Activated CD4-positive, alpha-beta memory T cell treated with anti-CD3 and anti-CD28 coated beads for 36 hours (primary cell): Measurements from ENCODE around the gene CPA3. TPM values are rescaled to one million over a fixed set of nuclear protein-coding genes. Genes with fewer than 3 reads are reported as not detected.

ENCODE experiments used
- CTCF ChIA-PET: fragments of 350-600 bp; sonication (Branson Sonifier 250); formaldehyde crosslinking; loops from one replicate; lab custom pipeline; 2021; ENCODE audit warnings: antibody characterized with exemption, inconsistent platforms; lab: Charles Lee
- POLR2A ChIA-PET: fragments of 350-600 bp; sonication (Branson Sonifier 250); formaldehyde crosslinking; loops from one replicate; lab custom pipeline; 2021; ENCODE audit warnings: antibody characterized with exemption; lab: Charles Lee
- DNase-seq: peaks from one replicate; pipeline ENCODE4 v3.0.0-alpha.2; 2020
- H3K27ac Mint-ChIP-seq: one replicate; pipeline ENCODE4 v1.8.0; 2021; ENCODE audit warnings: mixed read lengths
- H3K27me3 Mint-ChIP-seq: one replicate; pipeline ENCODE4 v1.8.0; 2021; ENCODE audit warnings: mixed read lengths
- H3K36me3 Mint-ChIP-seq: one replicate; pipeline ENCODE4 v1.8.0; 2021; ENCODE audit warnings: mixed read lengths
- H3K4me1 Mint-ChIP-seq: one replicate; pipeline ENCODE4 v1.8.0; 2021; ENCODE audit warnings: low read depth, mixed read lengths
- H3K4me3 Mint-ChIP-seq: one replicate; pipeline ENCODE4 v1.8.0; 2021; ENCODE audit warnings: mild to moderate bottlenecking, mixed read lengths
- H3K9me3 Mint-ChIP-seq: one replicate; pipeline ENCODE4 v1.8.0; 2021; ENCODE audit warnings: mixed read lengths
- intact Hi-C: fragments of 100-400 bp; cut with micrococcal nuclease; formaldehyde crosslinking; loops from one replicate; pipeline ENCODE4 v1.15.1; 2023
- total RNA-seq, 2 experiments: library from RNA; stranded (reverse); gene quantifications; one replicate each; pipeline ENCODE4 v1.2.3, GENCODE V29; 2021

Gene CPA3, protein sequence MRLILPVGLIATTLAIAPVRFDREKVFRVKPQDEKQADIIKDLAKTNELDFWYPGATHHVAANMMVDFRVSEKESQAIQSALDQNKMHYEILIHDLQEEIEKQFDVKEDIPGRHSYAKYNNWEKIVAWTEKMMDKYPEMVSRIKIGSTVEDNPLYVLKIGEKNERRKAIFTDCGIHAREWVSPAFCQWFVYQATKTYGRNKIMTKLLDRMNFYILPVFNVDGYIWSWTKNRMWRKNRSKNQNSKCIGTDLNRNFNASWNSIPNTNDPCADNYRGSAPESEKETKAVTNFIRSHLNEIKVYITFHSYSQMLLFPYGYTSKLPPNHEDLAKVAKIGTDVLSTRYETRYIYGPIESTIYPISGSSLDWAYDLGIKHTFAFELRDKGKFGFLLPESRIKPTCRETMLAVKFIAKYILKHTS
- total RNA-seq: not detected

DNA sequence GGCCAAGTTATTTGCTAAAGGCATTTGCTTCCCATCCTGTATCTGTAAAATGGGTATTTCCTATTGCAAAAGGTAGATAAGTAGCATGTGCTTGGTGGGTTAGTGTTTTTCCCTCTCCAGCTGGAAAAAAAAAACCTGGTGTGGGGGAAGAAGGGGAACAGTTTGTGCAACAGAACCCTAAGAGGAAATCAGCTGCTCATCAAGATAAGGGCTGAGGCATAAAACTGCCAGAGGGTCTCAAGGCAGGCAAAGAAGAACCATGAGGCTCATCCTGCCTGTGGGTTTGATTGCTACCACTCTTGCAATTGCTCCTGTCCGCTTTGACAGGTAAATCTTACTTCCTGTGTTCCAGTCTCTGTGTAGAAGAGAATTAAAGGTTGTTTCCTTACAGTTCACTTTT lies at the start of gene CPA3:
CPA3 (plus strand) TSS at position 248 of the 400 bp plus-strand sequence; CDS start at position 260, 12 bp downstream.
- ChIA-PET CTCF (no interaction called here), POLR2A (no interaction called here)
- intact Hi-C loops: loop anchor here (10.0 kb wide), 1 partner anchor 260 kb away; the partner anchor contains the start of gene HPS3
- Mint-ChIP-seq H3K4me3 (no peak within 1 kb of the TSS), H3K27me3 (peaks cover 20% of the 10 kb centered on the region), H3K36me3 (no peaks in the 10 kb centered on the region), H3K9me3 (no peaks in the 10 kb centered on the region), H3K4me1 (no peaks in the 10 kb centered on the region), H3K27ac (no peak within 1 kb of the TSS)
- DNase-seq: no peak

DNA sequence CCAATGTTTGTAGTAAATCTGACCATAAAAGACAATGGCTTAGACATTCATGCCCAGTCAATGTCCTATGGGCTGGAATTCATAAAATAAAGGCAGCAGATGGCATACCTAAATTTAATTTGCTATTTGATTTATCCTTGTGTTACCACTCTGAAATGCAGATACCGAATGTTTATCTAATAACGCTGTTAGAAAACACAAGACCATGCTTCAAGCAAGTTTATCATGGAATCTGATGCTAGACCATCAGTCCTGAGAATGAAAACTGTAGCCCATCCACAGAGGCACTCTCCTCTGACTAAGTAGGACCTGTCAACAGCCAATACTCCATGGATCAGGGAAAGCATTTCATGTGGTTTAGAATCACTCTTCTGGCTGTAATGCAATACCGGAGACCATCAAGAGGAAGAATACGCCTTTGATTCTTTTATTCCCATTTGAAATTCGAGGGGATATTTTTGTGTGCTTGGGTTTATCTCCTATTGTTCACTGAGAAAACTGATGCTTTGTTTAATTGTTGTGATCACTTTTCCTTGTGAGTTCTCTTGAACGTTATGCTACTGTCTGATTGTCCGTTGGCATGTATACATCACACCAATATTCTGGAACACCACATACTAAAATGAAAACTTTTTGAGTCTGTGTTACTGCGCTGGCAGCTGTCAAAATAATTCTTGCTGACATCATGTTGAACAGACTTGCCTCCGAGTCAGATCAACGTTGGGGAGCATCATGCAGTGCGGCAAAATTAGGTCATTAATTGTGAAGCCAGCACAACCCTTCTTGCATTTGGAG lies 49.6 kb upstream of the CPA3 start:
- POLR2A ChIA-PET: no interaction called here
- CTCF ChIA-PET: no interaction called here
- no peaks in the 10 kb centered on the region for H3K4me1 Mint-ChIP-seq
- intact Hi-C loops: no loop called here
- no peak overlapping the region for H3K4me3 Mint-ChIP-seq
- no peaks in the 10 kb centered on the region for H3K9me3 Mint-ChIP-seq
- no peak overlapping the region for H3K27ac Mint-ChIP-seq
- H3K27me3 Mint-ChIP-seq: peaks cover 2% of the 10 kb centered on the region
- no peaks in the 10 kb centered on the region for H3K36me3 Mint-ChIP-seq
- no peak for DNase-seq

DNA sequence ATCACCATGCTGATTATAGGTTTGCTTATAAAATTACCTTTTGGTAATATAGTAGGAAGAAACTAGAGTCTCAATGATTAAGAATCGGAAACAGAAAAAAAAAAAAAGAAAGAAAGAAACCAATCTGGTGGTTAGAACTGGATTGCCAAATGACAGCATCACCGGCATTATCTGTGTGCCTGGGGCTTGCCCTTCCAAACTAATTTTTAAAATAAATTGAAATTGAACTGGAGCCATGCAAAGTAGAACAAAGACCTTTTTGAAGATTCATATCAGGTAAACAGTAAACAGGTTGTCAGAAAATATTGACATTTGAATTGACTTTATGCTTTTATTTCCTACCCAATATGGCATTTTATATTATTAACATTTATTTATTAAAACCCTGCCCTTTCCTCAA lies 48.7 kb upstream of the CPA3 start:
- CTCF ChIA-PET: no interaction called here

DNA sequence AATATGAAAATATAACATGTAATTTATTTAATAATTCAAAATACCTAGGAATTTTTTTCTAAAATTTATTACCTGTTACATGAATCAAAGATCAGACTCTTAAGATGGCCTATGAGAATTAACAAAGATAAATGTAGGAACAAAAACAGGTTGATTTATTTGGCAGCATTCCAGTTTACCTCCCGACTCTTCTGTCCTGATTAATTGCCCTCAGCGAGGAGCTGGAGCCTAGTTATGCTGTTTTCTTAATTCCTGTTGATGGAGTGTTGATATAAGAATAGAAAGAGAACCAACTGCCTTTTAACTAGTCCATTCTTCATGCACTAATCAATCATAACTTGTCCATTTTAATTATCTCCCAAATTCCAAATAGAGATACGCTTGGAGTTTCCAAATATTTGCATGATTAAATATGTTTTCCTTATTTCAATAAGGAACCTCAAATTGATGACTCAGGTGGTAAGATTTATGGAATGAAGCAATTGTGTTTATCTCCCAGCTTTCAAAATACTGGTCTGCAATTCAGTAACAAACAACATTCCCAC lies 48.0 kb upstream of the CPA3 start:
- CTCF ChIA-PET: no interaction called here
- no peaks in the 10 kb centered on the region for H3K9me3 Mint-ChIP-seq
- POLR2A ChIA-PET: no interaction called here

More for the DNA sequence above, 48.7 kb upstream of the CPA3 start:
- H3K4me1 Mint-ChIP-seq: no peaks in the 10 kb centered on the region
- intact Hi-C loops: no loop called here
- POLR2A ChIA-PET: no interaction called here
- H3K9me3 Mint-ChIP-seq: no peaks in the 10 kb centered on the region
- no peak for DNase-seq
- H3K27me3 Mint-ChIP-seq: no peaks in the 10 kb centered on the region
- no peak overlapping the region for H3K27ac Mint-ChIP-seq
- H3K4me3 Mint-ChIP-seq: no peak overlapping the region
- H3K36me3 Mint-ChIP-seq: no peaks in the 10 kb centered on the region

GRCh38 chr3:148820361-148821245 lies 44.5 kb upstream of the CPA3 start:
- ChIA-PET CTCF (no interaction called here), POLR2A (no interaction called here)
- no peak overlapping the region for H3K27ac Mint-ChIP-seq
- H3K27me3 Mint-ChIP-seq: peaks cover 4% of the 10 kb centered on the region
- H3K4me3 Mint-ChIP-seq: no peak overlapping the region
- H3K9me3 Mint-ChIP-seq: peaks cover 6% of the 10 kb centered on the region
- intact Hi-C loops: no loop called here
- no peaks in the 10 kb centered on the region for H3K4me1 Mint-ChIP-seq
- no peaks in the 10 kb centered on the region for H3K36me3 Mint-ChIP-seq
- no peak for DNase-seq

More for the DNA sequence above, 48.0 kb upstream of the CPA3 start:
- H3K4me3 Mint-ChIP-seq: no peak overlapping the region
- no peaks in the 10 kb centered on the region for H3K4me1 Mint-ChIP-seq
- H3K27ac Mint-ChIP-seq: no peak overlapping the region
- no peaks in the 10 kb centered on the region for H3K36me3 Mint-ChIP-seq
- H3K27me3 Mint-ChIP-seq: no peaks in the 10 kb centered on the region
- DNase-seq: no peak
- intact Hi-C loops: no loop called here

GRCh38 chr3:148823026-148823425 lies 42.1 kb upstream of the CPA3 start:
- peaks cover 4% of the 10 kb centered on the region for H3K27me3 Mint-ChIP-seq
- intact Hi-C loops: no loop called here
- no peak overlapping the region for H3K27ac Mint-ChIP-seq
- ChIA-PET POLR2A (no interaction called here), CTCF (no interaction called here)
- DNase-seq: no peak
- H3K9me3 Mint-ChIP-seq: peaks cover 6% of the 10 kb centered on the region
- H3K4me1 Mint-ChIP-seq: no peaks in the 10 kb centered on the region
- H3K36me3 Mint-ChIP-seq: no peaks in the 10 kb centered on the region
- no peak overlapping the region for H3K4me3 Mint-ChIP-seq

GRCh38 chr3:148825476-148825875 lies 39.6 kb upstream of the CPA3 start:
- no peaks in the 10 kb centered on the region for H3K36me3 Mint-ChIP-seq
- CTCF ChIA-PET: no interaction called here
- no peak overlapping the region for H3K4me3 Mint-ChIP-seq
- DNase-seq: no peak
- intact Hi-C loops: no loop called here
- no peaks in the 10 kb centered on the region for H3K4me1 Mint-ChIP-seq
- peaks cover 6% of the 10 kb centered on the region for H3K9me3 Mint-ChIP-seq
- POLR2A ChIA-PET: no interaction called here
- H3K27ac Mint-ChIP-seq: no peak overlapping the region
- peaks cover 4% of the 10 kb centered on the region for H3K27me3 Mint-ChIP-seq

GRCh38 chr3:148827585-148827984 lies 37.5 kb upstream of the CPA3 start, which contains the start of gene CPB1:
TSS of gene CPB1 (plus strand) at chr3:148827811. CDS start at chr3:148827824, 13 bp downstream.
- no peak for DNase-seq
- Mint-ChIP-seq H3K27ac (no peak within 1 kb of the TSS), H3K36me3 (no peaks in the 10 kb centered on the region), H3K4me3 (no peak within 1 kb of the TSS), H3K27me3 (peaks cover 4% of the 10 kb centered on the region), H3K9me3 (peaks cover 2% of the 10 kb centered on the region), H3K4me1 (no peaks in the 10 kb centered on the region)
- CTCF ChIA-PET: no interaction called here
- POLR2A ChIA-PET: no interaction called here
- intact Hi-C loops: no loop called here

DNA sequence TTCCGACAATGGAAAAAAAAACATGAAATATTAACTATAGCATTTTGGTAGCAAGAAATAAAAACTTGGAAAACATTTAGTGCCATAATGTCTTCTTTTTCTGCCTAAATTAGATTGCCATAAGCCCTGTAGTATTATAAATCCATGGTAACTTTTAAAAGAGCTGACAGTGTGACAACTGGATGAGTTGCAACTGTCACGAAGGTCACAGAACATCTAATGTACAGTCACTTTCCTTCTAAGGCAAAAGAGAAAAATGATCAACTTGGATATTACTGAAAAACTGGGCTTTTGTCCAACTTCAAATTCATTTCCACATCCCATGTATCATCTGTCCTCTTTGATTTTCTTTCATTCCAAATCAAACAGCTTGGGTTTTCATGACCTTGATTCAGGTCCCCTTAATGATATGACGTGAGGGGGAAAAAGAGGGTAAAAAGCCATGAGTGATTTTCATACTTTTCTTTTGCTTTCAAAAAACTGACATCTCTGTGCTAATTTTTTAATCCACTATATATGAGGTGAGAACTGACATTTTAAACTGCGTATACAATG lies 36.9 kb upstream of the CPA3 start:
- H3K36me3 Mint-ChIP-seq: no peaks in the 10 kb centered on the region
- H3K4me1 Mint-ChIP-seq: no peaks in the 10 kb centered on the region
- H3K4me3 Mint-ChIP-seq: no peak overlapping the region
- no peak overlapping the region for H3K27ac Mint-ChIP-seq
- no peaks in the 10 kb centered on the region for H3K9me3 Mint-ChIP-seq
- CTCF ChIA-PET: interaction anchor here (0.8 kb wide), 1 partner anchor 14 kb away, joined by 3 read pairs; no protein-coding TSS in a partner anchor
- H3K27me3 Mint-ChIP-seq: peaks cover 7% of the 10 kb centered on the region
- POLR2A ChIA-PET: no interaction called here
- intact Hi-C loops: no loop called here
- DNase-seq: no peak

DNA sequence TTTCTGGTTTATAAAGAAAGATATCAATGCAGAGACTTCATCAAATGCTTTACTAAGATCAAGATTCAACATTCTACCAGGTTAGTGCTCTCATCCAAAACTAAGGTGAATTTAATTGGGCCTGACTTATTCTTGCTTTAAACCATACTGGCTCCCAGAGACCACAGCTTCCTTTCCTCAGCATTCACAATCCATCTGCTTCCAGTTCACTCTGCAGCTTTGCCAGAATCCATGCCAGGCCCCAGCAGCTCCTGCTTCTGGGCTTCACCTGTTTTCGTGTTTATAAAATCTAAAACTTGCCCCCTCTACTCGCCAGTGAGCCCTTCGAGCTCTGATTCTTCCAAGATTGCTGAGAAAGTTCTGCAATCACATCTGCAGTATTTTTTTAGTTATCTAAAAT lies 35.2 kb upstream of the CPA3 start:
- POLR2A ChIA-PET: no interaction called here
- Mint-ChIP-seq H3K36me3 (no peaks in the 10 kb centered on the region), H3K4me1 (no peaks in the 10 kb centered on the region), H3K27ac (no peak overlapping the region), H3K9me3 (no peaks in the 10 kb centered on the region), H3K27me3 (peaks cover 3% of the 10 kb centered on the region), H3K4me3 (no peak overlapping the region)
- intact Hi-C loops: no loop called here
- CTCF ChIA-PET: no interaction called here
- no peak for DNase-seq

DNA sequence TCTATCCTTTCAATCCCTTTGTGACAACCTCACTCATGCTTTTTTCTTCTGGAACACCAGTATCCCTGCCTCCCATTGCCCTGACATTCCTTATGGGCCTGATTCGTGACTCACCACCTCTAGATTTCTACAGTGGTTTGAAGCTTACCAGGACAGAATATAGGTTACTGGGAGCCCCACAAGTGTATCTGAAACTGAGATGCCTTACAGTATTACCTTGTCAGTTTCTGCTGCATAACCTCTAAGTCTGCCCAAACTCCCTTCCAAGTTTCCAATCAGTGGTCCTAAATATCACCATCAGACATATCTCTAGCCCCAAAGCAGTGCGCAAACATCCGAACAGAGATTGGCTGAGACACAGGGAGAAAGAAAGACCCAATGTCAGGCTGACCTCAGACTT lies 31.9 kb upstream of the CPA3 start:
- Mint-ChIP-seq H3K27me3 (peaks cover 5% of the 10 kb centered on the region), H3K4me1 (no peaks in the 10 kb centered on the region), H3K9me3 (no peaks in the 10 kb centered on the region), H3K4me3 (no peak overlapping the region), H3K36me3 (no peaks in the 10 kb centered on the region), H3K27ac (no peak overlapping the region)
- intact Hi-C loops: no loop called here
- POLR2A ChIA-PET: no interaction called here
- CTCF ChIA-PET: no interaction called here
- DNase-seq: no peak
